GM21528 (cell line): ENCODE data around the gene SPTBN4.
"Not testable (repeated sequence)": the region's sequence is repeated elsewhere in the genome, so short reads cannot be mapped to it uniquely, and the experiment has no call there.

Experiments
- ATAC-seq: cut with Tn5 transposase; IDR thresholded peaks from one replicate; pipeline ENCODE4 v1.9.1; 2021; ENCODE audit warnings: mild to moderate bottlenecking, moderate library complexity; ENCODE audit not compliant: unreplicated experiment, low FRiP score

Gene SPTBN4

GRCh38 chr19:40466985-40467734 lies at the start of gene SPTBN4:
Gene SPTBN4, plus strand, starts transcription at chr19:40467001. Its CDS starts 5,621 bp downstream, at chr19:40472622.
- ATAC-seq, result no peak

GRCh38 chr19:40417643-40417981 lies 49.2 kb upstream of the SPTBN4 start:
- ATAC-seq, result no peak

- no peak for ATAC-seq
Measured at GRCh38 chr19:40418040-40418439, 48.8 kb upstream of the SPTBN4 start.

DNA sequence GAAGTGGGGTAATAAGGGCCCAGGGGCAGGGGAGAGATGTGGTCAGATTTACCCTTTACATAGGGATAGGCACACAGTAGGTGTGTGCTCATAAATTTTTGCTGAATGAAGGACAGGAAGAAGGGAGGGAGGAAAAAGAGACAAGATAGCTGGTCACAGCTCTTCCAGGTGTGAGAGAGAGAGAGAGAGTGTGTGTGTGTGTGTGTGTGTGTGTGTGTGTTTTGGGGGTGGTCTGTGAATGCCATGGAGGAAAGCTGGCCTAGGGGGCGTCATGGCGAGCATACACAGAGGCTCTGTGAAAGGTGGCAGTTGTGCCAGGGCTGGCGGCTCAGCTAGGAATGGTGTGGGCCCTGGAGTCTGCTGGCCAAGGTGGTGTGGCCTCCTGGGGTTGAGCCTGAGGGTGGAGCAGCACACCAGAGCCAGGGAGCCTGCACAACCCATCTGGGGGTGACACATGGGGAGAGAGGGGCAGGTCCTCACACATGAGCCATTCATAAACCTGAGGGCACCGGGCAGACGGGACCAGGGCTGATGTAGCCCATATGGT lies 47.7 kb upstream of the SPTBN4 start:
- ATAC-seq, result no peak

- ATAC-seq, result no peak
Measured at GRCh38 chr19:40419780-40420179, 47.0 kb upstream of the SPTBN4 start.

DNA sequence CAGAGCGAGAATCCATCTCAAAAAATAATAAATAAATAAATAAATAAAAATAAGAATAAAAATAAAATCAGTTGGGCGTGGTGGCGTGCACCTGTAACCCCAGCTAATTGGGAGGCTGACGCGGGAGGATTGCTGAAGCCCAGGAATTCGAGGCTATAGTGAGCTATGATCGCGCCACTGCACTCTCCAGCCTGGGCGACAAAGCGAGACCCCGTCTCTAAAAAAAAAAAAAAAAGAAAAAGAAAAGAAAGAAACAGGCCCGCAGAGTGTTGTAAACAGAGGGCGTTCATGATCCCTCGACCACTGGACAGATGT lies 46.4 kb upstream of the SPTBN4 start:
- ATAC-seq, result no peak

- ATAC-seq, result peak; percentile 31
Measured at GRCh38 chr19:40420766-40421765, 45.7 kb upstream of the SPTBN4 start.

- no peak for ATAC-seq
Measured at GRCh38 chr19:40421993-40422747, 44.6 kb upstream of the SPTBN4 start.

DNA sequence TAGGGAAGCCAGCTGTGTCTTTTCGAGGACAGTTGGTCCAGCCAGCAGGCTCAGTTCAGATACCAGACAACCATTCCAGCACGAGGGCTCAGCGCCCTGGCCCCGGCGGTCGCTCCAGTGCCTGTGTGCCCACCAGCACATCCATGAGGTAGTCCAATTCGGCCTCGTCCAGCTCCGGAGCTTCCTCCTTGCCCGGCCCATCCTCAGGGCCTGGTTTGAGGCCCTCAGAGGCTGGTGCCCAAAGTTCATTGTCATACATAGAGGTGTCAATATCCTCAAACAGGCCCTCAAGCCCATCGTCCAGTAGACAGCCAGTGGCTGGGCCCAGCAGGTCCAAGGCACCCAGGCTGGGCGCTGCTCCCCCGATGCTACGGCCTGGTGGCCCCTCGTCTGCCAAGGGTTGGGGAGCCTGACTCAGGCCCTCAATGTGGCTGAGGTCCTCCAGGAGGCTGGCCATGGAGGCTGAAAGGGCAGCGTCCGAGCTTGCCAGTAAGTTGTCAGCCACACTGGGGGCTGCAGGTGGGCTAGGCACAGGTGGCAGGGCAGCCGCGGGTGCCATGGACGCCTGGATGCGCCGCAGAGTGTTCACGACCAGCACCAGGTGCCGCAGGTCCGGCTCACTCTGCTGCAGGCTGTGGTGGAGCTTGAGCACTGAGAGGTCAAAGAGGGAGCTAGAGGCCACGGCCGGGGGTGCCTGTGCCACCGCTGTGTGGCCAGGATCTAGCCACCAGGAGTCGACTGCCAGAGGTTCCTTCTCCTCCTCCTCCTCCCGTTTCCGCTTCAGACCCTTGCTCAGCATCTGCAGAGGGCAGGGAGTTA lies 43.8 kb upstream of the SPTBN4 start:
- ATAC-seq, result no peak

GRCh38 chr19:40423938-40424337 lies 42.9 kb upstream of the SPTBN4 start:
- no peak for ATAC-seq

GRCh38 chr19:40424637-40425449 lies 42.0 kb upstream of the SPTBN4 start:
- no peak for ATAC-seq

DNA sequence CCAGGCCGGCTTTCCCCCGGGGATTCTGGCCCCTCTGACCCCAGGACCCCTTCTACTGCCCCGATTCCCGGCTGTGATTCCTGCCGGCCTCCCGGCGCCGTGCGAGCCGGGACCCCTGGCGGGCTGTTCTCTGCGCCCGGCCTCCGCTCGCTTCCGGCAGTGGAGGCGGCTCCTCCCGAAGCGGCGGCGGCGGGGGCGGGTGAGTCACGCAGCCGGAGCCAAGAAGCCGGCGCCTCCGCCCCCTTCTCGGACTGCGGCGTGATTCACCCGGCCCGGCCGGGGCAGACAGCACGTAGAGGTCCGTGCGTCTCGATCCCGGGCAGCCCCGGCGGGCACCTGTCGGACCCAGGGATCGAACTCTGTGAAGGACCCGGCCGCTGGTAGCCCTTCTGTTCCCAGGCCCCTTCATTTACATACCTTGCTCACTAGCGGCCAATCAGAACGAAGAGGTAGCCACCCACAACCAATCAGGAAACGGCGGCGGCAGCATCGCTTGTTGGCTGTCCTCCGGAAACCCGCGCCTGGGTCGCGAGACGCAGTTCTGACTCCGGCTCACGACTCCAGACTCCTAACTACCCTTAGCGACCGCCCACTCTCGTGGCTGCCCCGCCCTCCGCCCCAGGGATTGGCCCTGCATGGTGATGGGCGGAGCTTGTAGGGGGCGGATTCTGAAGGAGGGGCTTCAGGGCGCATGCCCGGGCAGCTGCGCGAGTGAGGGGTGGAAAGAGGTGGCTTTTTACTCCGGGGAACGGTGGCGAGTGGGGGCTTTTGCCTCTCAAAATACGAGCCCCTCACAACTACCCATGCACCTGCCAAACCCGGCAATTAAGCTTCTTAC lies 41.1 kb upstream of the SPTBN4 start, which contains the start of gene SERTAD1:
Gene SERTAD1 (minus strand): TSS at position 543 of the 838 bp plus-strand sequence. CDS start 2,446 bp downstream, outside the sequence.
- peak; percentile 79 for ATAC-seq

DNA sequence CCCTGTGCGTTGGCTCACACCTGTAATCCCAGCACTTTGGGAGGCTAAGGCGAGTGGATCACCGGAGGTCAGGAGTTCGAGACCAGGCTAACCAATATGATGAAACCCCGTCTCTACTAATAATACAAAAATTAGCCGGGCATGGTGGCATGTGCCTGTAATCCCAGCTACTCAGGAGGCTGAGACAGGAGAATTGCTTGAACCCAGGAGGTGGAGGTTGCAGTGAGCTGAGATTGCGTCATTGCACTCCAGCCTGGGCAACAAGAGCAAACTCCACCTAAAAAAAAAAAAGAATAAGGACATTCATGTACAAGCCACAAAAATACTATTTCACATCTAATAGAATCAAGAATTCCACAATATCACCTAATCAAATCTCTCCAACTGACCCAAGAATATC lies 38.6 kb upstream of the SPTBN4 start:
- ATAC-seq, result not testable (repeated sequence)

DNA sequence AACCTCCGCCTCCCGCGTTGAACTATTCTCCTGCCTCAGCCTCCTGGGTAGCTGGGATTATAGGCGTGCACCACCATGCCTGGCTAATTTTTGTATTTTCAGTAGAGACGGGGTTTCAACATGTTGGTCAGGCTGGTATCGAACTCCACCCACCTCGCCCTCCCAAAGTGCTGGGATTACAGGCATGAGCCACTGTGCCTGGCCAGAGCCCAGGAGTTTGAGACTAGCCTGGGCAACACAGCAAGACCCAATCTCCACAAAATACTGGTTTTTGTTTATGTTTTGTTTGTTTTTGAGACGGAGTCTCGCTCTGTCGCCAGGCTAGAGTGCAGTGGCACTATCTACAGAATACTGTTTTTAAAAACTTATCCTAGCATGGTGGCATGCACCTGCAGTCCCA lies 36.6 kb upstream of the SPTBN4 start:
- ATAC-seq, result not testable (repeated sequence)

DNA sequence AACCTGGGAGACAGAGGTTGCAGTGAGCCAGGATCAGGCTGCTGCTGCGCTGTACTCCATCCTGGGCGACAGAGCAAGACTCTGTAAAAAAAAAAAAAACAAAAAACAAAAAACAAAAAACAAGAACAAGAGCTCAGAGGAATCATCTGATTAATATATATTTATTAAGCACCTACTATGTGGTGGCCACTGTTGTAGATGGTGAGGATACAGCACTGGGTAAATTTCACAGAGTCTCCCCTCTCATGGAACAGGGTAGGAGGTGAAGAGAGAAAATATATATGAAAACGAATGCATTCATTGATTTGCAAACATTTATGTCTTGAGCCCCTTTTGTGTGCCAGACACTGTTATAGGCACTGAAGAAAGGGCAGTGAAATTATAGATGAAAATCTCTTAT lies 35.1 kb upstream of the SPTBN4 start:
- no peak for ATAC-seq

DNA sequence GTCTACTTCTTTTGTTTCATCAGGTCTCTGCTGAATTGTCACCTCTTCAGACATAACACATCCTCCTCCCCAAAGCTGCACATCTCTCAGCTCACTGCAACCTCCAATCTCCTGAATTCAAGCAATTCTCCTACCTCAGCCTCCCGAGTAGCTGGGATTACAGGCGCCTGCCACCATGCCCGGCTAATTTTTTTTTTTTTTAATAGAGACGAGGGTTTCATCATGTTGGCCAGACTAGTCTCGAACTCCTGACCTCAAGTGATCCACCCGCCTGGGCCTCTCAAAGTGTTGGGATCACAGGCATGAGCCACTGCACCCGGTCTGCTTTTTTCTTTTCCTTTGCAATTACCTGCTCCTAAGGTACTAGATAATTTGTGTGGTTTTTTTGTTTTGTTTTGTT lies 34.0 kb upstream of the SPTBN4 start:
- ATAC-seq, result not testable (repeated sequence)

- no peak for ATAC-seq
Measured at GRCh38 chr19:40433391-40434216, 33.2 kb upstream of the SPTBN4 start.
